Breast epithelium (tissue), 3 donors: Measurements from ENCODE around the gene KIF5A.

Experiments used
- CTCF ChIP-seq, 3 donors: fragments of 450-650 bp; IDR thresholded peaks; one replicate each; pipeline ENCODE4 v1.5.1; 2016 to 2017; ENCODE audit warnings: antibody characterized with exemption in 3 of 3, mild to moderate bottlenecking in 3 of 3, moderate library complexity in 3 of 3
- POLR2A ChIP-seq: fragments of 450-650 bp; IDR thresholded peaks from one replicate; pipeline ENCODE4 v1.6.1; 2016; ENCODE audit warnings: antibody characterized with exemption, mild to moderate bottlenecking, moderate library complexity
- POLR2AphosphoS5 ChIP-seq, 3 donors: sonication (generic); formaldehyde crosslinking; IDR thresholded peaks; one replicate each; pipeline ENCODE4 v1.6.1; 2017; ENCODE audit warnings: antibody characterized with exemption in 3 of 3

GRCh38 chr12:57609781-57610553 lies 60.1 kb downstream of the KIF5A start:
- TF ChIP-seq CTCF (IDR thresholded peaks at IDR 0.05) (no peak), POLR2AphosphoS5 (IDR thresholded peaks at IDR 0.05) (no peak), POLR2A (no peak)
